Ovary (tissue), 9 donors: ENCODE measurements around the gene KRTAP3-2. TPM values are rescaled to one million over a fixed set of nuclear protein-coding genes. Genes with fewer than 3 reads are reported as not detected.

Experiments used
- DNase-seq, 5 donors: peaks; one replicate each; pipeline ENCODE4 v3.0.0-alpha.2; 2019 to 2020
- H3K27ac ChIP-seq, 2 donors: fragments of 200-600 bp; one replicate each; pipeline versions ENCODE4 v1.5.1 to v1.8.0; 2019 to 2022
- H3K27me3 ChIP-seq: fragments of 200-600 bp; one replicate; pipeline ENCODE4 v1.8.0; 2022
- H3K36me3 ChIP-seq: fragments of 200-600 bp; sonication (generic); one replicate; pipeline ENCODE4 v1.5.1; 2019
- H3K4me1 ChIP-seq: one replicate; pipeline ENCODE4 v1.8.1; 2013; ENCODE audit warnings: mild to moderate bottlenecking, moderate library complexity; ENCODE audit not compliant: insufficient read depth
- H3K4me3 ChIP-seq: fragments of 200-600 bp; sonication (generic); one replicate; pipeline ENCODE4 v1.5.1; 2017
- H3K9me3 ChIP-seq, 2 donors: fragments of 200-600 bp in 1 of 2; sonication (generic) in 1 of 2; one replicate each; pipeline versions ENCODE4 v1.5.1 to v1.8.1; 2013 to 2019; ENCODE audit warnings: mild to moderate bottlenecking in 1 of 2, moderate library complexity in 1 of 2
- EP300 ChIP-seq: sonication (generic); formaldehyde crosslinking; IDR thresholded peaks from one replicate; pipeline ENCODE4 v1.6.1; 2017; ENCODE audit warnings: antibody characterized with exemption
- POLR2A ChIP-seq: fragments of 450-650 bp; IDR thresholded peaks from one replicate; pipeline ENCODE4 v1.6.1; 2017; ENCODE audit warnings: antibody characterized with exemption, mild to moderate bottlenecking, moderate library complexity
- WGBS, 3 donors: extraction: QIAGEN DNeasy Blood & Tissue Kit in 1 of 3; methylation state at CpG; one replicate each; pipeline versions ENCODE4 v1.1.5 to v1.1.7; 2013 to 2017; 5-methylcytosine and 5-hydroxymethylcytosine counted together
- intact Hi-C, 4 donors: fragments of 100-400 bp; cut with DNase I; formaldehyde crosslinking; loops; one replicate each; pipeline versions ENCODE4 v1.11.0 to v1.15.1; 2022 to 2023
- polyA plus RNA-seq, 2 donors: library from polyadenylated mRNA; stranded (reverse); fragments of 200-250 nt in 1 of 2; fragments of 350-450 nt in 1 of 2; fragmentation: Illumina TruSeq in 1 of 2; extraction: RNeasy Lipid Tissue Mini Kit (QIAGEN cat#74804) in 1 of 2; gene quantifications; one replicate each; pipeline ENCODE4 v1.2.3, GENCODE V29; 2013 to 2014
- total RNA-seq, 7 donors: library from RNA; depleted of rRNA in 2 of 7; stranded (reverse); fragments of >200 nt in 2 of 7; fragmentation: NEBNext Ultra II Directional in 3 of 7; extraction: Animal tissue kit (Norgen Biotek cat#: 25700) in 3 of 7; gene quantifications; one replicate each; pipeline versions ENCODE4 v1.1.0 to v1.2.4, GENCODE V29; 2016 to 2023
- TF ChIP-seq, protein P1 (sequence below), 3 donors: fragments of 450-650 bp in 2 of 3; fragments of 200-600 bp in 1 of 3; IDR thresholded peaks; one replicate each; pipeline versions ENCODE4 v1.5.1 to v1.8.0; 2016 to 2022; ENCODE audit warnings: antibody characterized with exemption in 3 of 3, mild to moderate bottlenecking in 1 of 3
- donor health status: DM: no; HTN: no; CAD: no; lungs with moderate emphysema.
- donor health status: DM: no; HTN: no; CAD: no.
- donor health status: Bipolar disorder and iron deficiency.
- donor health status: DM: yes; HTN: yes; CAD: no.
- donor health status: DM: no; HTN: no; CAD: no.
- donor health status: DM: yes; HTN: yes; CAD: no.

Gene KRTAP3-2
- total and polyA plus RNA-seq, 9 donors, result not detected

DNA sequence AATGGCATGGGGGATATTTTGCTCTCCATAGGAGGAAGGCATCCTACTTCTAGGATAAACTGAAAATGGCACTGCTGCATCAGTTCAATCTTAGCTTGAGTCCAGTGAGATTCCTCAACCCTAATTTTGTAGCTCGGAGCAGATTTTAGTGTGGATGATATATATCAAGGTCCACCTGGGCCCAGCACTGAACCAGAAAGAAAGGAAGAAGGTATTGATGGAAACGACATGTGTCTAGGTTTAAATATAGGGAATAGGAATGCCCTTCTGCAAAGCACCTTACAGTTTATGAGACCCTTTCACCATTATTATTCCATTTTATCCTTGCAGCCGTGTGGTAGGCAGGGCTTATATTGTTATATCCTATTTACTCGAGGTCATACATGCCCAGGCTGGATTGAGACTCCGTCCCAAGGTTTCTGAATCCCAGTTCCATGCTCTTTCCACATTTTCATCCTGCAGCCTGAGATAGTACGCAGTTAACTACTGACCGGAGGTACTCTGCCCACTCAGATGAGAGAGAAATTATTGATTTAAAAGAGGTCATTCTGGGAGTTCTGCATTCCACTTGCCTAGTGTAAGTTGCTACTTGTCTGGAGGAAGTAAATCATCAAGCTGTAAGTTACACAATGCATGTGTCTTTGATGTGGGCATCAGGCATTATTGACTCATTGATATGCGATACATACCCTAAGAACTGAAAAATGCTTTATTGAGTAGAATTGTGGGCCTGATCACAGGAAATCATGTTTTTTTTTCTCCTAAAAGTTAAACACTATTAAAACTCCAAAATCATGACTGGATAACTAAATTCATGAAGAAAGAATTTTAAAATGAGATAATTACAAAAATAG lies 43.1 kb downstream of the KRTAP3-2 start:
- intact Hi-C loops, result no loop called here

DNA sequence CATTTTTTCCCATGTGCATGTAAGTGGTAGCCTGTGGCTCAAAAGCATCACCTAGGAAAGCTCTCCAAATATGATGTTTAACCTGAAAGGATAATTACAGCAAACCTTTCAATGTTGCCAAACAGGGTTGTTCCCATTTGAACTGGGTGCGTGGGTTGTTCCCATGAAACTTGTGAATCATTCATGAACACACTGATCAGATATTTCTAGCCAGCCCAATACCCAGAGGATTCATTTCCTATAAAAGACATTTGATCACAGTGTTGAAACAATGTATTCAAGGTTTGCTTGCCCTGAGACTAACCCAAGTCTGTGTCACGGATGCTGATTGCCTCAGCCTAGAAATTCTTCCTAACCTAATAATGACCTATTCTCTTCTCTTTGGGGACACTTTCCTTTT lies 45.8 kb downstream of the KRTAP3-2 start:
- TF ChIP-seq EP300 (no peak), POLR2A (no peak)
- TF ChIP-seq, protein P1, sequence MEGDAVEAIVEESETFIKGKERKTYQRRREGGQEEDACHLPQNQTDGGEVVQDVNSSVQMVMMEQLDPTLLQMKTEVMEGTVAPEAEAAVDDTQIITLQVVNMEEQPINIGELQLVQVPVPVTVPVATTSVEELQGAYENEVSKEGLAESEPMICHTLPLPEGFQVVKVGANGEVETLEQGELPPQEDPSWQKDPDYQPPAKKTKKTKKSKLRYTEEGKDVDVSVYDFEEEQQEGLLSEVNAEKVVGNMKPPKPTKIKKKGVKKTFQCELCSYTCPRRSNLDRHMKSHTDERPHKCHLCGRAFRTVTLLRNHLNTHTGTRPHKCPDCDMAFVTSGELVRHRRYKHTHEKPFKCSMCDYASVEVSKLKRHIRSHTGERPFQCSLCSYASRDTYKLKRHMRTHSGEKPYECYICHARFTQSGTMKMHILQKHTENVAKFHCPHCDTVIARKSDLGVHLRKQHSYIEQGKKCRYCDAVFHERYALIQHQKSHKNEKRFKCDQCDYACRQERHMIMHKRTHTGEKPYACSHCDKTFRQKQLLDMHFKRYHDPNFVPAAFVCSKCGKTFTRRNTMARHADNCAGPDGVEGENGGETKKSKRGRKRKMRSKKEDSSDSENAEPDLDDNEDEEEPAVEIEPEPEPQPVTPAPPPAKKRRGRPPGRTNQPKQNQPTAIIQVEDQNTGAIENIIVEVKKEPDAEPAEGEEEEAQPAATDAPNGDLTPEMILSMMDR (IDR thresholded peaks at IDR 0.05), result no peak
- WGBS, 3 donors, result 90 to 100% (median 92%) methylated on average over 2 of the region's 2 CpGs

More for the DNA sequence above, 43.1 kb downstream of the KRTAP3-2 start:
- TF ChIP-seq, protein P1 (IDR thresholded peaks at IDR 0.05), result no peak
- TF ChIP-seq POLR2A (no peak), EP300 (no peak)
- Histone ChIP-seq H3K4me3 (no peak overlapping the region), H3K36me3 (no peaks in the 10 kb centered on the region), H3K4me1 (no peaks in the 10 kb centered on the region), H3K9me3 (no peaks in the 10 kb centered on the region), H3K27me3 (no peaks in the 10 kb centered on the region), H3K27ac (no peak overlapping the region)
- no peak for DNase-seq
- WGBS, 3 donors, result 55 to 68% (median 60%) methylated on average over 8 of the region's 8 CpGs

DNA sequence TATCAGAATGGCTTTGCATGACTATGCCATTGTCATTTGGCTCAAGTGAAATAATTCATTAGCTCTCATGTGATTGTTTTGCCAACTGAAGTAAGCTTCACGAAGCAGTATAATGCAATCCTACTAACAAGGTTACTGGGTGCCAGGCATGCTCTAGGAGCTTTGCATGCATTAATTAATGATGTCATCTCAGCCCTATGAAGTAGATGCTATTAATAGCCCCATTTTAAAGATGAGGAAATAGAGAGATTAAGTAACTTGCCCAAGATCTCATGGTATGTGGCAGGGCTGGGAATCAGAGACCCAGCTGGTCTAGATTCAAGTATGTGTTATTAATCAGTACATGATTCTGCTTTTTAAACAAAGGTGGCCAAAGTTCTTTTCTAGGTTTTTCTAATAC lies 47.0 kb downstream of the KRTAP3-2 start:
- H3K36me3 ChIP-seq, result no peaks in the 10 kb centered on the region
- H3K4me1 ChIP-seq, result peaks cover 2% of the 10 kb centered on the region
- DNase-seq, result no peak
- intact Hi-C loops, result no loop called here
- H3K9me3 ChIP-seq, result no peaks in the 10 kb centered on the region
- TF ChIP-seq, protein P1 (IDR thresholded peaks at IDR 0.05), result no peak
- no peak for TF ChIP-seq EP300
- TF ChIP-seq POLR2A, result no peak
- 48 to 68% (median 51%) methylated on average over 1 of the region's 1 CpG for WGBS, 3 donors
- no peaks in the 10 kb centered on the region for H3K27me3 ChIP-seq
- H3K4me3 ChIP-seq, result no peak overlapping the region
- H3K27ac ChIP-seq, result no peak overlapping the region

More for the DNA sequence above, 45.8 kb downstream of the KRTAP3-2 start:
- Histone ChIP-seq H3K36me3 (no peaks in the 10 kb centered on the region), H3K4me1 (peaks cover 2% of the 10 kb centered on the region), H3K27ac (no peak overlapping the region), H3K4me3 (no peak overlapping the region), H3K9me3 (no peaks in the 10 kb centered on the region), H3K27me3 (no peaks in the 10 kb centered on the region)
- no peak for DNase-seq
- intact Hi-C loops, result no loop called here

DNA sequence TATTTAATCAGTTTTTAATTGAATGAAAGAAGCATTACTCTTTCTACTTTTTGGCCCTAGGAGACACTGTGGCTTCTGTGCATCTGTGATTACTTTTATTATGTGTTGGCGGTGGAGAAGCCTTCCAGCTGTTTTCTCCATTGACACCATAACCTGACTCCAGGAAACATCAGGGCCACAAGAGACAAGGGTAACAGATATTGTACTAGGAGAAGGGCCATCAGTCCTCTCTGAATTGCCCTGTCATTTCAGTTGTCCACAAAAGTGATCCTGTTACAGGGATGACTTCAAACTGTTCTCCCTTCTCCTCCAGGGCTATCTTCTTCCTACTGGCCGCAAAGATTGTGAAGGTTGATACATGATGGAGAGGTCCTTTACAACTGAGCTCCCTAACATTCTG lies 47.6 kb downstream of the KRTAP3-2 start:
- Histone ChIP-seq H3K9me3 (no peaks in the 10 kb centered on the region), H3K36me3 (no peaks in the 10 kb centered on the region), H3K27me3 (no peaks in the 10 kb centered on the region), H3K4me3 (no peak overlapping the region), H3K27ac (no peak overlapping the region), H3K4me1 (peaks cover 2% of the 10 kb centered on the region)
- intact Hi-C loops, result no loop called here
- TF ChIP-seq, protein P1 (IDR thresholded peaks at IDR 0.05), result no peak
- no peak for TF ChIP-seq EP300
- no peak for TF ChIP-seq POLR2A
- DNase-seq, result no peak
- 83 to 94% (median 90%) methylated on average over 2 of the region's 2 CpGs for WGBS, 3 donors
